Measurements from ENCODE around the gene EPAS1. TPM values are rescaled to one million over a fixed set of nuclear protein-coding genes. Genes with fewer than 3 reads are reported as not detected.

Gene EPAS1
- total RNA-seq, 4 donors from 2014 or later = 35.0 to 465 (median 202) TPM

DNA sequence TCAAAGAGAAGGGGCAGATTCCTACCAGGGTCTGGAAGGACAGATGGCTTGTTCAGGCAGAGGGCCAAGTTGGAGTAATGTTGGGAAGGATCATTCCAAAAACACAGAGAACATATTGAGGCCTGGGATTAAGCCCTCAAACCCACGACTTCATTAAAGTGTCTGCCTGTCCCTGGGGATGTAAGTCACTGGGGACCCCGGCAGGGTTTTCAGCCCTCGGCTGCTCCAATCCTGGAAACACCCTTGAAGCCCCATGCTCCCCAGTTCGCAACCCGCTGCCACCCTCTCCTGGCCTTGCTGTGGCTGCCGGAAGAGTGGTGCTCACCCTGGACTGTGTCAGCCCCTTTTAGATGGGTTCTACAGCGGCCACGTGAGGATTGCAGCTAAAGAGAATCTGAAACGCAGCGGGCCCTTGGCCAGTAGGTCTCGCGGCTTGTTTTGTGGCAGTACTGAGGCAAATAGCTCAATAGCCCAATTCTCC lies 79.9 kb downstream of the EPAS1 start:
- intact Hi-C loops (cut with DNase I; ENCODE audit: low total_unique reads) = no loop called here
- TF ChIP-seq, protein P1, sequence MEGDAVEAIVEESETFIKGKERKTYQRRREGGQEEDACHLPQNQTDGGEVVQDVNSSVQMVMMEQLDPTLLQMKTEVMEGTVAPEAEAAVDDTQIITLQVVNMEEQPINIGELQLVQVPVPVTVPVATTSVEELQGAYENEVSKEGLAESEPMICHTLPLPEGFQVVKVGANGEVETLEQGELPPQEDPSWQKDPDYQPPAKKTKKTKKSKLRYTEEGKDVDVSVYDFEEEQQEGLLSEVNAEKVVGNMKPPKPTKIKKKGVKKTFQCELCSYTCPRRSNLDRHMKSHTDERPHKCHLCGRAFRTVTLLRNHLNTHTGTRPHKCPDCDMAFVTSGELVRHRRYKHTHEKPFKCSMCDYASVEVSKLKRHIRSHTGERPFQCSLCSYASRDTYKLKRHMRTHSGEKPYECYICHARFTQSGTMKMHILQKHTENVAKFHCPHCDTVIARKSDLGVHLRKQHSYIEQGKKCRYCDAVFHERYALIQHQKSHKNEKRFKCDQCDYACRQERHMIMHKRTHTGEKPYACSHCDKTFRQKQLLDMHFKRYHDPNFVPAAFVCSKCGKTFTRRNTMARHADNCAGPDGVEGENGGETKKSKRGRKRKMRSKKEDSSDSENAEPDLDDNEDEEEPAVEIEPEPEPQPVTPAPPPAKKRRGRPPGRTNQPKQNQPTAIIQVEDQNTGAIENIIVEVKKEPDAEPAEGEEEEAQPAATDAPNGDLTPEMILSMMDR (IDR thresholded peaks at IDR 0.05) = peak in 1 of 4 experiments; percentile 4
- TF ChIP-seq POLR2A (IDR thresholded peaks at IDR 0.05) = no peak
- peak in 1 of 2 donors; percentile 26 for DNase-seq
- Histone ChIP-seq H3K36me3 (no peaks in the 10 kb centered on the region), H3K9me3 (no peaks in the 10 kb centered on the region), H3K27me3 (no peaks in the 10 kb centered on the region), H3K27ac (peak overlapping the region in 1 of 2 donors; percentile 36), H3K4me1 (no peaks in the 10 kb centered on the region), H3K4me3 (no peak overlapping the region)

DNA sequence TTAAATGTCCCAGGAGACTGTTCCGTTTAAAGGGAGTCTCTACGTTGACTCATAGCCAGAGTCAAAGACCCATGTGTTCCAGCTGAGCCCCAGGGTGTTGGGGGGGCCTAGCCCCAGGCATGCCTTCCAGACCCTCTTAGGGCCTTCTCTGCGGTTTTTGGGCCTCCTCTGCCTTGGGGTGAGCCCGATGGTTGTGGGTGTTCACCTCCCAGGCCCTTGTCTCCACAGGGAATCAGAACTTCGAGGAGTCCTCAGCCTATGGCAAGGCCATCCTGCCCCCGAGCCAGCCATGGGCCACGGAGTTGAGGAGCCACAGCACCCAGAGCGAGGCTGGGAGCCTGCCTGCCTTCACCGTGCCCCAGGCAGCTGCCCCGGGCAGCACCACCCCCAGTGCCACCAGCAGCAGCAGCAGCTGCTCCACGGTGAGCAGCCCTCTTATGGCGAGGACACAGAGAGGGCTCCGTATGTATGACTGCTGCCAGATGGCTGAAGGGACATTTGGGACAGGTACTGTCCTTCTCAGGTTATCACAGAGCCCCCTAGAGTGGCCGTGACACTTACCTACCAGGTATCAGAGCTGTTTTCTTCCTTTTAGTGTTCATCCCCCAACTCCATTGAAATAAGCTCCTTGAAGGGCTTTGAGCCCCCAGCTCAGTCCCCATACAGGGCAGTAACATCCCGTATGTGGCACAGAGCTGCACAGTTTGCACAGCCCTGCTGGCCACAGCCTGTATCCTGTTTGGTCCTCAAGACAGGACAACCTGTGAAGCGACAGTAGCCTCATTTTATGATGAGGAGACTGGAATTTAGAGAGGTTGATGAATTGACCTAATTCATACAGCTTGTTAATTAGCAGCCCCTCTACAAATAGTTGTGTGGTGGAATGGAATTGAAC lies 80.7 kb downstream of the EPAS1 start:
- DNase-seq = peak in 1 of 2 donors; percentile 6
- H3K36me3 ChIP-seq = no peaks in the 10 kb centered on the region
- intact Hi-C loops (cut with DNase I; ENCODE audit: low total_unique reads) = no loop called here

DNA sequence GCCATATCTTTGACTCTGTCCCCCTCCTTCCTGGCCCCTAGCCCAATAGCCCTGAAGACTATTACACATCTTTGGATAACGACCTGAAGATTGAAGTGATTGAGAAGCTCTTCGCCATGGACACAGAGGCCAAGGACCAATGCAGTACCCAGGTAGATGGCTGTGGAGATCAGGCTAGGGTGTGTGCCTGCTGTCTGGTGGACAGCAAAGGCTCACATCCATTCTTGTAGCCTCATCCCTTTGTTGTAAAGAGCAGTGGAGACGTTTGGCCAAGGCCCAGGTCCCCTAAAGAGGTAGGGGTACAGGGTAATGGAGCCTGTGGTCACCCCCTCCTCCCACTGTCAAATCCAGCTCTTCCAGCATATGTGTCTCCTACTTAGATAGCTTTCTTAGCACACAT lies 81.4 kb downstream of the EPAS1 start:
- DNase-seq = peak in 1 of 2 donors; percentile 13
- intact Hi-C loops (cut with DNase I; ENCODE audit: low total_unique reads) = no loop called here
- no peaks in the 10 kb centered on the region for H3K27me3 ChIP-seq
- no peak for TF ChIP-seq POLR2A (IDR thresholded peaks at IDR 0.05)
- TF ChIP-seq, protein P1 (IDR thresholded peaks at IDR 0.05) = no peak
- H3K4me1 ChIP-seq = no peaks in the 10 kb centered on the region
- H3K27ac ChIP-seq = peak overlapping the region in 1 of 2 donors; percentile 36
- H3K4me3 ChIP-seq = no peak overlapping the region
- no peaks in the 10 kb centered on the region for H3K9me3 ChIP-seq
- no peaks in the 10 kb centered on the region for H3K36me3 ChIP-seq

More for the DNA sequence above, 80.7 kb downstream of the EPAS1 start:
- Histone ChIP-seq H3K4me1 (no peaks in the 10 kb centered on the region), H3K4me3 (no peak overlapping the region), H3K27me3 (no peaks in the 10 kb centered on the region), H3K27ac (peak overlapping the region; percentile 32 to 36), H3K9me3 (no peaks in the 10 kb centered on the region)
- no peak for TF ChIP-seq POLR2A (IDR thresholded peaks at IDR 0.05)
- TF ChIP-seq, protein P1 (IDR thresholded peaks at IDR 0.05) = no peak

DNA sequence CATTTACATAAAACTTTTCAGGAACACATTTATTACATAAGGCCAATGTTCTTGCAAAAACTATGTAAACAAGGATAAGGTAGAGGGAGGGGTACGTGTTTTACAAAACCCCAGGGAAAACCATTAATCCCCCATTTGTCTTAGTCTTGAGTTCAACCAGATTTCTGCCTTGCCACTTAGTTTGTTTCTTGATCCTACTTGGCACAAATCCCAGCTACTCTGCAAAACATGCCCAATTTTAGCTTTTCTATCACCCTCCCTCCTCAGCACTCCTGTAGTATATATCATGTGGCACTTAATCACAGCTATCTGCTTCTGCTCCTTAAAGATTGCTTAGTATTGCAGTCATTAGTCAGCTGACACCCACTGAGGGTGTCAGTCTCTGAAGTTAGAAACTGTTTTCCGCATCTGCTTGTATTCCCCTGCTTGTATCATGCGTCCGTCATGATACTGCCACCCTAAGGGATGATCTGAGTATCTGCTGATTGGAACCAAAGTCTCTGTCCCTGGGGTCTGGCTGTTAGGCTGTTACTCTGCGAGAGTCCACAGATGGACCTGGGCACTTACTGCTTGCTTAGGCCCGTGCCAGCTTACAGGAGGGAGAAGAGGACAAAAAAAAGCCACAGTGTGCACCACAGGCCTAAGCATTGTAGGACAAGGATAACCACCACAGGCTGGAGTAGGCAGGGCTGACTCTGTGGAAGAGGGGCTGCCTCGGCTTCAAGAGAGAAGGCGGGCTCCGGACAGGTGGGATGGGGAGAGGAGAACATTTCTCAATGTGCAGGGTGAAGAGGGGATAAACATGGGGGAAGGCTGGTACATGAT lies 82.2 kb downstream of the EPAS1 start:
- intact Hi-C loops (cut with DNase I; ENCODE audit: low total_unique reads) = no loop called here
- H3K27ac ChIP-seq = peak overlapping the region in 1 of 2 donors; percentile 59
- H3K36me3 ChIP-seq = no peaks in the 10 kb centered on the region

More for the DNA sequence above, 82.2 kb downstream of the EPAS1 start:
- Histone ChIP-seq H3K4me3 (no peak overlapping the region), H3K4me1 (no peaks in the 10 kb centered on the region), H3K27me3 (no peaks in the 10 kb centered on the region), H3K9me3 (no peaks in the 10 kb centered on the region)
- DNase-seq = peak in 1 of 2 donors; percentile 10
- TF ChIP-seq, protein P1 (IDR thresholded peaks at IDR 0.05) = no peak
- TF ChIP-seq POLR2A (IDR thresholded peaks at IDR 0.05) = no peak

Data from uterus (tissue), 4 donors.